ENCODE data around the gene NUAK1.

Gene NUAK1

DNA sequence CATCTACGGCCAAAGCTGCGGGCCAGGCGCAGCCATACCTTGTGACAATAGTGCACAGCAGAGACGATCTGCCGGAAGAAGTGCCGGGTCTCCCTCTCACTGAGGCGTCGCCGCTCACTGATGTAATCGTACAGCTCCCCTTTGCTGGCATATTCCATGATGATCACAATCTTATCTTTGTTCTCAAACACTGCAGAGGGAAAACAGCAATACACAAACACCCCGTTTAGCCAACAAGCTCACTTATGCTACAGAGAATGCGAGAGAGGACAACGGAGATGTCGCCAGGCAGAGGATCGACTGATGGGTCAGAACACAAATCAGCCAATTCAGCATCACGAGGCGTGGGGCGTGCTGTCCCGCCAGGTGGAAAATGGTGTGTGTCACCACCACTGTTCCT, 52.1 kb downstream of the NUAK1 start:
- no peak for DNase-seq (ENCODE audit: low read depth in 3 of 3, low spot score in 1 of 3)

DNA sequence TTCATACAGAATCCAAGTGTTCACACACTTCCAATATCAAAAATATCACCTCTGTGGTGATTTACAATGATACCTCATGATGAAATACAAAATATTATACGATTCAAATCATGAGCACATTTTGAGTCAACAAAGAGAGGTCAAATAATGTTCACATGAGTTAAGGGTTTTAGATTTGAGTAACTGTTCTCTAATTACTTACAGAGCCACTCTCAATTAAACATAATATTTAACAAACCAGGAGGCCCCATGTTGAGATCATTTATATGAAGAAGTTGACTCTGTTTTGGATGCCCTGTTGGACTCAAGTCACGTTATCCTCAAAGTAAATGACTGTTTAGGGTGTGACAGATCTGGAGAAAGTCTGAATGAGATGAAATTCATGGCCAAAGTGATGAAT, 53.5 kb downstream of the NUAK1 start:
- DNase-seq (ENCODE audit: low read depth in 3 of 3, low spot score in 1 of 3), result no peak

DNA sequence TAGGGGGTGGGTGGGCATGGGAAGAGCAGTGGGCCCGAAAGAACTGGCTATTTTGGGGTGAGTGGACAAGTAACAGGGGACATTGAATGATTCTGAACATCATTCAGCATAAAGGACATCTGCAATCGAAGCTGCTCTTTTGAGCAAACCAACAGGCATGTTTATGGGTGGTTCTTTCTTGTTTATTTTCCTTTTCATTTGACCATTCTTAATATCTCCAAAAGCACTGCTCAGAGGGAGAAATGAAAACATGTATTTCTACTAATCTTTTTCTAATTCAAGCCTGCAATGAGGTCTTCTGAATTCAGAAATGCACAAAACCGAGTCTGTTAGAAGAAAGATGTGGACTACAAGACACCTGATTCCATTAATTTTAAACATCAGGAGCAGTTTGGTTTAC, 54.0 kb downstream of the NUAK1 start:
- DNase-seq (ENCODE audit: low read depth in 3 of 3, low spot score in 1 of 3), result no peak

DNA sequence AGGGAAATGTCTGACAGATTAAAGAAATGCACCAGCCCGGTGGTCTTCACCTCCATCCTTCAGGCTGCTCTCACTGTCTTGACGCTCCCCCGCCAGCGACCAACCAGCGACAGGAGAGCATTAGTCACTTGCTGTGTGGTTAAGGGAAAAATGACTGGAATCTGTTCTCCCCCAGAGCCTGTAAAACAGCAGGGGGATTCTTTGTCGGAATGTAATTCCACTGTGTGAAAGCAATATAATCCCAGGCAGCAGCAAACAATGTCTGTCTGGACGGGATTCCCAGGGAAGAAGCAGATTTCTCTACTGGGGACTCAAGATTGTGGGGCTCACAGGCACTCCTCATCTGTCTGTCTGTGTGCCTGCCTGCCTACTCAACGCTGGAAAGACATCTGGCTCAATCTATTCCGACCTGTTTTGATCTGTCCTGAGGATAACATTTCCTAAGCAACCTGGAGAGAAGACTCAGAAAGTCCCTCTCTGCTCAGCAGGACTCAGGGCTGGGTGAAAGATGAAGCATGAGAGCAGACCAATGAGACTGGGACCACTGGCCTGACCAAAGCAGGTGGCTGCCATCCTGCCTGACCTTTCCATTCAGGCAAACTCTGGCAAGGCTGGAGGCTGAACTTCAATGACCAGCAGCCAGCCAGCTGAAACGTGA, 54.6 kb downstream of the NUAK1 start:
- no peak for DNase-seq (ENCODE audit: low read depth in 3 of 3, low spot score in 1 of 3)

DNA sequence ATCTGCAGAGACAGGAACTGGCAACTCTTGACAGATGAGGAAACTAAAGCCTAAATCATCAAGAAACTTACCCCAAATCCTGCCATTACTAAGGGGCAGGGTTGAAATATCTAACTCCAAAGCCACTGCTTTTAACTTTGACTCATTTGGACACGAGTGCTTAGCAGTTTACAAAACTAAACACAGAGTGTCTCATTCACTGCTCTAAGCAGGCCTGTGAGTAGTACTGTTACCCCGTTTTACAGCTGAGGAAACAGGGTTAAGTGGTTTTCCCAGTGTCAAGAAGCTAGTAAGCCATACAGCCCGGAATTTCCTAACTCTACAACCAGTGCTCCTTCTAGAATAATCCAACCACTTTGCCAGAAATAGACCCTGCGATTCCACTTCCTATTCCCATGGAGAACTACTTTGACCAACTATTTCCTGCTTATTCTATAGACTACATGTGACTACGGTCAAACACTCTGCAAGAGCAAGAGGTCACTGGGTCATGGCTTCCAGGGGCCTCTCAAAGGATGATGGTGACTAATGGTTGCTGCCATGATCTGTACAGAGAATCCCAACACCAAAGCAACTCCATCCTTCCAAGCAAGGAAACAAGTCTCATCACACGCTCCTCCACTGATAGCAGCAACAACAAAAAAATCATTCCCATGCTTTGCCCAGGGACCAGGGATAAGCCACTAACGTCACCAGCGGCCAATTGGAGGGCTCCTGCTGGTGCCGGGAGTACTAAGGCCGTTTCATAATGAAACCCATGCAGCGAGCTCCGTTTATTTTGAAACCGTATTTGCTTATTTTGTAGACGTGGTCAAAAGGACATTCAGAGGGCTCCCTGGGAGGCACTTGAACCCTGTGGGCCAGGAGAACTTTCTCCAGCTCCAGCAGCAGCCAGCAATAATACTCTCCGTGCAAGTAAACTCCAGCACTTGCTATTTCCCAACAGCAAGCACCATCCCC, 56.3 kb downstream of the NUAK1 start:
- no peak for DNase-seq (ENCODE audit: low read depth in 3 of 3, low spot score in 1 of 3)

DNA sequence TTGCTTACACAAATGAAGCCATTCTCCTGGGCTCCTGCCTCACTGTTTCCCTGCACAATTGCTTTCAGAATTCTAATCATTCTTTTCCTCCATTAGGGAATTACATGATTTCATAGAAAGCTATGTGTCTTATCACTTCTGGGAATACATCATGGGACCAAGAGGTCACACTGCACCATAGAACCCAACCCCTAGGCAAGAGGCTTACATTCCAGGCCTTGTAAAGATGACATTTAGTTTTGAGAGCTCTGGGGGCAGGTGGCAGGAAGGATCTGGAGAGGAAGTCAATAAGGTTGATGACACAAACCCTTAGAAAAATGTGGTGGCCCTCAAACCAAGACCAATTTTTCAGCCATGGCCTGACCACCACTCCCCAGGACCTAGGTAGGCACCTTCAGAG, 57.1 kb downstream of the NUAK1 start:
- DNase-seq (ENCODE audit: low read depth in 3 of 3, low spot score in 1 of 3), result no peak

DNA sequence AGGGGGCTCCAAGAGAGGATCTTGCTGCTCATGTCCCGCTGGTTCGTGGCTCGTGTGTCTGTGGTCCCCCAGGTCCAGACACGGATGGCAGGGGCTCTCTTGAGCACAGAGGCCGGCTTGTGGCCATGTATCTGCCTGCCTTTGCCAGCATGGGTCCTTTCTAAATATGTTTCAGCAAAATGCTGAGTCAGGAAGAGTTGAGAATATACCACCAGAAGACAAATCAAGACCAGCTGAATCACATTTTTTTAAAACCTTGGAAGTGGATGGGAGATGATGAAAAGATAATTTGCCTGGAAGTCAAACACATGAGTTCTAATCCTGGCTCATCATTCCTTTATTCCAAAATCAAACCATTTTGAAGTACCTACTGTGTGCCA, 58.0 kb downstream of the NUAK1 start:
- DNase-seq (ENCODE audit: low read depth in 3 of 3, low spot score in 1 of 3), result no peak

DNA sequence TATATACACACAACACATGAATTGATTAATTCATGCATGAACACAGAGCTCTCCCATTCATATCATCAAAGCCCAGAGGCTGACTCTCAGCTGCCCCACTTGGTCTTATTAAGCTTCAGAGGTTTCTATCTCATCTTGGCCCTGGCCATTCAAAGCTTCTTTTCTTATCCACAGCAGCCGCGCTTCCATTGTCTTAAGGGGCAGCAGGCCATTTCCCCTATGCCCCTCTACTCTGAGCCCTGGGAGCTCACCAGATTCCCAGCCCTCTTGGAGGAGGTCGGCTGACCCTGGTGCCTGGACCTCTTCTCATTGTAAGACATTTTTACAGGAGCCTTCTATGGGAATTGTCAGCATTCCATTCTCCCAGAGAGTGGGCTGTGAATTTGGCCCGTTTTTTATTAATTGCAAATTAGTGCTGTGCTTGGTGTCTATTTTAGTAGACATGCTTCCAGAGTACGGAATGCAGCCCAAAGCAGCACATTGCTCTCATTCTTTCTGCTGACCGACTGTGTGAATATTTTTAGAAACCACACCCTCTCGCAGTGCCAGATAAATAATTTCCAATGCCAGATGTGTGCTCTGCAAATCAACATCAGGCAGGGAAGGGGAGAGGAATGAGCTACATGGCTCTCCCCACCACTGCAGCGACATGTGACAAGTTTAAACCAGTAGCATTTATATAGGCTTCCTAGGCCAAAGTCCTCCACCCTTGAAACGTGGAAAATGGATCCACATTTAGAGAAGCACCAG, 58.5 kb downstream of the NUAK1 start:
- no peak for DNase-seq (ENCODE audit: low read depth in 3 of 3, low spot score in 1 of 3)

DNA sequence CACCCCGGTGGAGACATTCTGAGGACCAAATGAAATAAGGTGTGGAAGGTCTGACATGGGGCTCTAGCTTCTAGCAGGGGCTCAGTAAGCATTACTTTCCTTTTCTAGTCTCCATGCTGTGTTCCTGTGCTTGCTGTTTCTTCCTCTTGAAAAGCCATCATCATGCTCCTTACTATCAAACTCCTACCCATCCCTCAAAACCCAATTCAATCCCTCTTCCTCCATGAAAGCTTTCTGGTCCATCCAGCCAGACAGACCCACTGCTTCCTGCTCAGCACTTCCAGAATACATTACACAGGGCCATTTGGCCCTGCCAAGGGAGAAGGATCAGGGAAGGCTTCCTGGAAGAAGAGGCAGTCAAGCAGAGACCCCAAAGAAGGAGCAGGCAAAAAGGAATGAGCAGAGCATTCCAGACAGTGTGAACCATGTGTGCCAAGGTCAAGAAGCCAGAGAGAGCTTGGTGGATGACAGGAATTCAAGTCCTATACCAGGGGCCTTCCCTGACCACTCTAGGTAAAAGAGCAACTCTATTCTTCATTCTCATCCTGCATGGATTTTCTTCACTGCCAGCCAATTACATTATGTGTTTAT, 59.5 kb downstream of the NUAK1 start:
- DNase-seq (ENCODE audit: low read depth in 3 of 3, low spot score in 1 of 3), result no peak

DNA sequence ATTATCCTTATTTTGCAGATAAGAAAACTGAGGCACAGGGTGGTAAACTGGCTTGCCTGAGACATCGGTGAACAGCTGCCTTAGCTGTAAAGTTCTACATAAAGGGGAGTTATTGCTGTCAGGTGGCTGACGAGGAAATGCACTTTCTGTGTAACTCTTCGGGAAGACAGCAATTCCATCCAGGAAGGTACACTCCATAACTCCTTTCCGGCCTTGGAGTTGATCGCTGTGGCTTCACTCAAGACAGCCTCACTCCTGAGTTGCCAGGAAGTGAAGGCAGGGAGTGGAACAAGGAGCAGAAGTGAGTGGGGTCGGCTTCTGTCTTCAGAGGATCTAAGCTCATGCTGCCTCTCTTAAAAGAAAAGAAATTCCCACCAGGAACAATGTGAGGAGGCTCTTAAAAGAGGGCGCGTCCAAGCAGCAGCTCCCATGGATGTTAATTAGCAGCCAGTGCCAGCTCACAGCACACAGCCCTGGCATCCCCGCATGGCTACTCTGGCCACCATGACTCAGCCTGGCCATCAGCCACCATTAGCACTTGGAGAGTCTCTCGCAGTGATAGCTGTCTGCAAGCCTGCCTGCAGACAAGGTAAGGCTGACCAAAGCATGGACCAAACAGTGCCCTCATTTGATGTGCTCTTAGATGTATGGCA, 60.3 kb downstream of the NUAK1 start:
- DNase-seq (ENCODE audit: low read depth in 3 of 3, low spot score in 1 of 3), result no peak

DNA sequence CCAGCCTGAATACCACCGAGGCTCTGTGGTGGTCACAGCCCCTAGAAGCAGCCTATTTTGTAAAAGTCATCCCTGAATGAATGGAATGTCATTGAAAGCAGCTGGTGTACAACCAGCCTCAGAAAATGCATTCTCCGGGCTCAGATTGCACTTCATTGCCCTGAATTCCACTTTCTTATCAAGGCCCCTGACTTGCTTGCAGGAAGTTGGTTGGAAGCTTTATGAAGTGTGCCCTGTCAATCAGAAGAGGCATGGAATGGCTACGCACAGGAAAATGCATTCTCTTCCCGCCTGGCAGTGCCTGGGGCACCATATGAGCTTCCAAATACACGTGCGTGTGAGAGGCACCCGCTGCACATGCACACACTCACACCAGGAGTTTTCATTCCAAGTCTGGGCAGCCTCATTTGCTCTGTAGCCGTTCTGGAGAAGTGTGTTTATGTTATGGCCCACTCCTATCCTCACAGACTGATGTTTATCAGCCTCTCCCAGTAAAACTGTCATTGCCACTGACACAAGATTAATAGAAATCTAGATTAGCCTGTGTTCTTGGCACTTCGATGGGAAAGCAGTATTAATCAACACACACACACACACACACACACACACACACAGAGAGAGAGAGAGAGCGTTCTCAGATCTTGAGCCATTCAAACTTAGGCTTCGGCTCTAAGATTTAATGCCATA, 63.9 kb downstream of the NUAK1 start:
- no peak for DNase-seq (ENCODE audit: low read depth in 3 of 3, low spot score in 1 of 3)

DNA sequence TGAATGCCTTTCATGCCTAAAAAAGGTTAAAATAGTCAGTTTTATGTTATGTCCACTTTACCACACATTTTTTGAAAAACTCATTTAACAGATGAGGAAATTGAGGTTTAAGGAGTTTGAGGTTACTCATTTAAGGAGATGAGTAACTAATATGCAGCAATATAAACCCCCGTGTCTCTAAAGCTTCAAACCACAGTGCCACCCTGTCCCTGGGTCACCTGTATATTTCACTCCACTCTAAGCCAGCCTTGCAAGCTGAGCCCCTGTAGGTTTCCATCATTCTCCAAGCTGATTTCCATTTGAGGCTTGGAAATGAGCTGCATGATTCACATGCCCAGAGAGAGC, 64.4 kb downstream of the NUAK1 start:
- no peak for DNase-seq (ENCODE audit: low read depth in 3 of 3, low spot score in 1 of 3)

DNA sequence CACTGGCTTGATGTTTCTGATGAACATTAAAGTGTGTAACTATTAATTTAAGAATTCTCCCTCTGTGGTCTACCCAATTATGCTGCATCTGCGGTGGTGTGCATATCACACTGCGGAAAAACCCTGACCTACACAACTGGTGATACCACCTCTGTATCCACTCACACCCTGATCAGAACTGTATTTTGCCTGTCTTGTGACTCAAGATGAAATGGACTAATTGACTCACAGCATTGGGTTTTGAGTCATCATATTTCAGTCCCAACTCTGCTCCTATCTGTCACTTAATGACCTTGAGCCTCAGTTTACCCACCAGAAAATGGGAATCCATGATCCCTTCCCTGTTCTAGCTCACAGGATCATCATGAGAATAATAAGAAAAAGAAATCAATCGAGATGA, 65.6 kb downstream of the NUAK1 start:
- DNase-seq (ENCODE audit: low read depth in 3 of 3, low spot score in 1 of 3), result no peak

DNA sequence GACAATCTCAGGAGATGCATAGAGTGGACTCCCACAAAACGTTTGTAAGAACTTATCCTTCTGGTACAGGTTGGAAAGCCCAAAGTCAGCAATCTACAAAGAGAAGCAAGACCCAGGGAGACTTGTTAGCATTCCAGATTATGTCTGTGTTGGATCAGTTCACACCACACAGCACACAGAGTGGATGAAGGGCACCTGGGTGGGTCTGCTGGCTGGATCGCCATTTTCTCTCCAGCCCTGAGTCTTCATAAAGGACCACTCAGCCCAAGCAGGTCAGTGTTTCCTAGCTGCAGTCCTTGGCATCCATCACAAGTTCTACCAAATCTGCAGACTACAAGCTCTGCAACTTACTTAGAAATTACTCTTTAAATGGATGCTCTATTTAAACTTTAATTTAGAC, 66.0 kb downstream of the NUAK1 start:
- DNase-seq (ENCODE audit: low read depth in 3 of 3, low spot score in 1 of 3), result no peak

DNA sequence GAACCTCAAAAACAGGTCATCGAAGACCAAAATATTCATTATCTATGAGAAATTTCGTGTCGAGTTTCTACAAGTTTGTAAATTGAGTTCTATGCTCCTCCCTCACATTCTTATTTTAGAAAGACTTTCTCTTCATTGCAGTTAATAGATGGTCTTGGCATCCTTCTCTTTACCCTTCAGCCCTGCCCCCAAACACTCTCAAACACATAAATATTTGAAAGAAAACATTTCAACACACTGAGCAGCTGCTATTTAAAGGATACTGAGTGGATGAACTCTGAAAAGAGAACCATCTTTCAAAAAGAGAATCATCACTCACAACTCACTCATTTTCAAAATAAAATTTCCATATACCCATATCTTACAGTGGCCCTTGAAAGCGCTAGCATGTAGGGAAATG, 67.1 kb downstream of the NUAK1 start:
- no peak for DNase-seq (ENCODE audit: low read depth in 3 of 3, low spot score in 1 of 3)

DNA sequence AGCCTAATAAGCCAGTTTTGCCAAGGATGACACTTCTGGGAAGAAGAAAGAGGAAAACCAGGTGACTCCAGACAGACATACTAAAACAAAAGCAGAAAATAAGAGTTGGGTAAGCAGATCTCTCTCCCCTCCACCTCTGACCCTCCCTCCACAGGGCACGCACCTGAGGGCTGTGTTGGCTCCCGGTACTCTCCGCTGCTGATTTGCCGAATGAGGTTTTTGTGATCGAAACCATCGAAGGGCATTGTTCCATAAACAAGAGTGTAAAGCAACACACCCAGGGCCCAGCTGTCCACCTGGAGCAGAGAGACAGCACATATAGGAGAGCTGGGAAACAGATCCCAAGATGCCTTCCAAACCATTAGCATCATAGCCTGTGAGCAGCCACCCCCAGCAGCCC, 68.1 kb downstream of the NUAK1 start:
- no peak for DNase-seq (ENCODE audit: low read depth in 3 of 3, low spot score in 1 of 3)

DNA sequence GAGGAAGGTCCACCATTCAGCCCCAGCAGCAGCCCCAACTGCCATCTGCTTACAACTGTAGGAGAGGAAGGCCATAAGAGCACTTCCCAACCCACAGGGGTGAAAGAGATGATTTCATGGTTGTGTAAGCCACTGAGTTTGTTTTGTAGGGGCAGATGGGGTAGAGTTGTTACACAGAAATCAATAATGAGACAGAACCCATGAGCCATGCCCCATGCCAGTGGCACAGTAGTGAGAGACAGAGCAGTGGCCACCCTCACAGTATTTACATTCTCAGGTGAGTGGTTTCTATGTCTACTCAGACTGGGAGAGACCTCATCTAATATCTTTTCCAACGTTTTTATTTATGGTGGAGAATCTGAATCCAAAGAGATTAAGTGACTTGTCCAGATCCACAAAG, 68.6 kb downstream of the NUAK1 start:
- no peak for DNase-seq (ENCODE audit: low read depth in 3 of 3, low spot score in 1 of 3)

DNA sequence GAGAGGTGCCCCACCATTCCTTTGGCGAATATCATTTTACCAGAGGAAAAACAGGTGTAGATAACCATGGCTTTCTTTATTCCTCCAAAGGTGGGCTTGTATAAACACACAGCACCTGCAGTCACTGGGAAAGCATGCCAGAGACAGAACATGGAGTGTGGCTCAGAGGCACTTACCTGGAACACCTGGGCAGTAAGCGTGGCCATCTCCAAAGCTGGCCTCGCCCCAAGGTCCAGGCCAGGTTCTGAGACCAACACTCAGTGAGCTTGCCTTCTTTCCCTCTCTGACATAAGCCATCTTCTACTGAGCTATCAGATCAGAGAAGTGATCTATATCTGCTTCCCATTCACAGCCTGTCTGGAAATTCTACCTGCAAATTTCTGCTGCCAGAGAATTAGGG, 70.5 kb downstream of the NUAK1 start:
- no peak for DNase-seq (ENCODE audit: low read depth in 3 of 3, low spot score in 1 of 3)

DNA sequence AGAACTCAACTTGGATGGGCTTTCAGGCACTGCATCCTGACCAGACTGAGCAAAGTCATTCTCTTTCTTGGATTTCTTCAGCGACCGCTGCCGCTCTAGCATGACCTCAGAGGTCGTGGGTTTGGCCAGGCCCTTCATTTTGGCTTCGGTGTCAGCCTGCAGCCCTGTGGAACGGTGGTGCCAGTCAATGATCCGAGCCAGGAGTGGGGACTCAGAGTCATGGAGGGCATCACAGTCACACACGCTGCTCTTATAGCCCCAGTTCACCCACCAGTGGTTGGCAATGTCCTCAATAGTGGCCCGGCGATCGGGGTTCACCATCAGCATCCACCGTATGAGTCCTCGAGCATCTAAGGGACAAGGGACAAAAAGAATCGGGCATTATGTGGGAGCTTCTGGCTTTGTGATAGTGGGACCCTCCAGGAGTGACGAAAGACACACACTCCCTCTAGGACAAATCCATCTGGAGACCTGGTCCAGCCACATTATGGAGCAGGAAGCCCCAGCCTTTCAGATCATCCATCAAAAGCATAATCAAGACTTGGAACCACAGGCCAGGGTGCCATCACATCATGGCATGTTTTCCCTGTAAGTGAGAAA, 71.0 kb downstream of the NUAK1 start:
- DNase-seq (ENCODE audit: low read depth in 3 of 3, low spot score in 1 of 3), result no peak

DNA sequence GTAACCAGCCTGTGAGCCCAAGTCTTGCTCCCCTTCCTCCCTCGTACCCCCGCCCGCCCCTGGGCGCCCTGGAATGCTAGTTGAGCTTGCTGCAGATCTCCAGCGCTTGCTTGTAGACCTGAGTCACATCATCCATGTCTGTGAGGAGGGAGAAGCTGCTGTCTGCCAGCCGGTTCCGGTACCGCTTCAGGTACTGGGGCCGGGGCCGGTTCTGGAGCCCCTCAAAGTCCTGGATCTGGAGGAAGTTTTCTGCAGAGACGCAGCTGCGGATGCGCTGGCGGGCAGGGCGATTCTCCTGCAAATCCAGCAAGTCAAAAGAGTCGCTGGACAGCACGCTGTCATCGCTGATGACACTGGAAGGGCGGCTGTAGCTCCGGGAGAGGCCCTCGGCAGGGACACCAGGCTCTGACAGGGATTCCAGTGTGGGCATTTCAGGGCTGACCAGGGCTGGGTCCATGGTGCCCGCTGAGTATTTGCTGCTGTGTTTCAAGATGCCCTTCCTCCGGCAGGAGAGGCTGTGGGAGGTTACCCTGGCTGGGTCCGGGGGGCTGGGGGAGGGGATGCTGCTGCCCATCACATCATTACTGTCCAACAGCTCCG, 71.9 kb downstream of the NUAK1 start:
- DNase-seq (ENCODE audit: low read depth in 3 of 3, low spot score in 1 of 3), result no peak

Measured in stimulated activated CD4-positive, alpha-beta T cell treated with anti-CD3 and anti-CD28 coated beads, TNF-alpha, amount 100 ng/mL, for 1 hour (primary cell).